Measurements from ENCODE around the gene LEO1.
A peak's percentile ranks its signal among the peaks of the same experiment; 100 is the strongest.
"Not testable (repeated sequence)": the region's sequence is repeated elsewhere in the genome, so short reads cannot be mapped to it uniquely, and the experiment has no call there.

Gene LEO1

GRCh38 chr15:52003089-52003488, 31.5 kb upstream of the LEO1 start:
- DNase-seq = not testable (repeated sequence)

- no peak for DNase-seq
Observed at GRCh38 chr15:52002351-52002750, 30.8 kb upstream of the LEO1 start.

GRCh38 chr15:51992953-51993352, 21.4 kb upstream of the LEO1 start:
- DNase-seq = no peak

GRCh38 chr15:51991141-51991540, 19.6 kb upstream of the LEO1 start:
- DNase-seq = no peak

GRCh38 chr15:51982770-51983103, 11.2 kb upstream of the LEO1 start:
- DNase-seq = no peak

GRCh38 chr15:51982013-51982769, 10.6 kb upstream of the LEO1 start:
- peak; percentile 34 for DNase-seq

- no peak for DNase-seq
Observed at GRCh38 chr15:51973775-51974174, 2.2 kb upstream of the LEO1 start.

- no peak for DNase-seq
Observed at GRCh38 chr15:51973220-51973619, 1.6 kb upstream of the LEO1 start.

GRCh38 chr15:51971032-51971374, 575 bp downstream of the LEO1 start:
- no peak for DNase-seq

GRCh38 chr15:51970132-51970817, 1.3 kb downstream of the LEO1 start:
- no peak for DNase-seq

GRCh38 chr15:51969728-51970127, 1.9 kb downstream of the LEO1 start:
- DNase-seq = no peak

- DNase-seq = no peak
Observed at GRCh38 chr15:51967583-51967982, 4.0 kb downstream of the LEO1 start.

- no peak for DNase-seq
Observed at GRCh38 chr15:51966192-51966591, 5.4 kb downstream of the LEO1 start.

GRCh38 chr15:51965691-51966090, 5.9 kb downstream of the LEO1 start:
- DNase-seq = no peak

GRCh38 chr15:51955504-51955903, 16.1 kb downstream of the LEO1 start:
- no peak for DNase-seq

- no peak for DNase-seq
Observed at GRCh38 chr15:51952805-51953204, 18.8 kb downstream of the LEO1 start.

GRCh38 chr15:51947124-51947523, 24.5 kb downstream of the LEO1 start:
- DNase-seq = no peak

GRCh38 chr15:51939216-51939615, 32.4 kb downstream of the LEO1 start:
- no peak for DNase-seq

- no peak for DNase-seq
Observed at GRCh38 chr15:51938286-51938685, 33.3 kb downstream of the LEO1 start.

- no peak for DNase-seq
Observed at GRCh38 chr15:51936105-51936478, 35.5 kb downstream of the LEO1 start.

- DNase-seq = no peak
Observed at GRCh38 chr15:51935466-51936104, 36.0 kb downstream of the LEO1 start.

GRCh38 chr15:51932161-51932560, 39.4 kb downstream of the LEO1 start:
- DNase-seq = no peak

GRCh38 chr15:51931638-51932037, 39.9 kb downstream of the LEO1 start:
- DNase-seq = no peak

- DNase-seq = no peak
Observed at GRCh38 chr15:51931016-51931415, 40.6 kb downstream of the LEO1 start.
